IPS-11a (cell line): ENCODE results near the gene TAS1R1.
A peak's percentile ranks its signal among the peaks of the same experiment; 100 is the strongest.

Experiments
- H3K4me3 ChIP-seq: one replicate; pipeline ENCODE4 v1.5.1; 2013; ENCODE audit warnings: low read depth, low read length, control low read depth

The TAS1R1 gene

GRCh38 chr1:6570100-6570499, 15.0 kb downstream of the TAS1R1 start:
- no peak overlapping the region for H3K4me3 ChIP-seq

- no peak overlapping the region for H3K4me3 ChIP-seq
These were observed 15.9 kb downstream of the TAS1R1 start for GRCh38 chr1:6570987-6571386.

- no peak overlapping the region for H3K4me3 ChIP-seq
These were observed 17.7 kb downstream of the TAS1R1 start for GRCh38 chr1:6572653-6573383.

- no peak overlapping the region for H3K4me3 ChIP-seq
These were observed 19.0 kb downstream of the TAS1R1 start for GRCh38 chr1:6574025-6574620.

- no peak overlapping the region for H3K4me3 ChIP-seq
These were observed 19.7 kb downstream of the TAS1R1 start for GRCh38 chr1:6574818-6575217.

- no peak overlapping the region for H3K4me3 ChIP-seq
These were observed 22.9 kb downstream of the TAS1R1 start for GRCh38 chr1:6577831-6578525.

- no peak overlapping the region for H3K4me3 ChIP-seq
These were observed 23.7 kb downstream of the TAS1R1 start for GRCh38 chr1:6578624-6579373.

GRCh38 chr1:6579374-6580118, 24.4 kb downstream of the TAS1R1 start, which contains the start of gene ZBTB48:
Gene ZBTB48 (plus strand): TSS chr1:6579994. CDS start chr1:6580610, 616 bp downstream.
- peak within 1 kb of the TSS; percentile 76 for H3K4me3 ChIP-seq

GRCh38 chr1:6580119-6580592, 25.0 kb downstream of the TAS1R1 start:
- peak overlapping the region; percentile 76 for H3K4me3 ChIP-seq

- H3K4me3 ChIP-seq: peak overlapping the region; percentile 76
These were observed 25.7 kb downstream of the TAS1R1 start for GRCh38 chr1:6580593-6581409.

- no peak overlapping the region for H3K4me3 ChIP-seq
These were observed 26.6 kb downstream of the TAS1R1 start for GRCh38 chr1:6581561-6582305.

- H3K4me3 ChIP-seq: no peak overlapping the region
These were observed 27.3 kb downstream of the TAS1R1 start for GRCh38 chr1:6582370-6582769.

- no peak overlapping the region for H3K4me3 ChIP-seq
These were observed 29.3 kb downstream of the TAS1R1 start for GRCh38 chr1:6584126-6585080.

GRCh38 chr1:6585081-6585722, 30.1 kb downstream of the TAS1R1 start:
- H3K4me3 ChIP-seq: no peak overlapping the region

- no peak overlapping the region for H3K4me3 ChIP-seq
These were observed 30.7 kb downstream of the TAS1R1 start for GRCh38 chr1:6585841-6586240.

GRCh38 chr1:6586404-6586816, 31.3 kb downstream of the TAS1R1 start:
- no peak overlapping the region for H3K4me3 ChIP-seq
